ENCODE measurements around the gene RBBP8NL. TPM values are rescaled to one million over a fixed set of nuclear protein-coding genes. Genes with fewer than 3 reads are reported as not detected.

Gene RBBP8NL
- total RNA-seq, 1 donor from 2014 or later = not detected

- DNase-seq (ENCODE audit: extremely low spot score, unreplicated experiment) = no peak
- H3K4me3 Mint-ChIP-seq (ENCODE audit: unreplicated experiment) = no peak overlapping the region
- no peak overlapping the region for H3K27ac Mint-ChIP-seq (ENCODE audit: unreplicated experiment)
These were observed 43.1 kb upstream of the RBBP8NL start for GRCh38 chr20:62470459-62470858.

GRCh38 chr20:62470001-62470400, 42.7 kb upstream of the RBBP8NL start:
- Mint-ChIP-seq H3K27me3 (ENCODE audit: unreplicated experiment) (peaks cover 42% of the 10 kb centered on the region), H3K4me1 (ENCODE audit: unreplicated experiment) (peaks cover 2% of the 10 kb centered on the region), H3K4me3 (ENCODE audit: unreplicated experiment) (no peak overlapping the region), H3K36me3 (ENCODE audit: unreplicated experiment) (no peaks in the 10 kb centered on the region), H3K27ac (ENCODE audit: unreplicated experiment) (no peak overlapping the region), H3K9me3 (ENCODE audit: unreplicated experiment) (no peaks in the 10 kb centered on the region)
- TF ChIP-seq, protein P1, sequence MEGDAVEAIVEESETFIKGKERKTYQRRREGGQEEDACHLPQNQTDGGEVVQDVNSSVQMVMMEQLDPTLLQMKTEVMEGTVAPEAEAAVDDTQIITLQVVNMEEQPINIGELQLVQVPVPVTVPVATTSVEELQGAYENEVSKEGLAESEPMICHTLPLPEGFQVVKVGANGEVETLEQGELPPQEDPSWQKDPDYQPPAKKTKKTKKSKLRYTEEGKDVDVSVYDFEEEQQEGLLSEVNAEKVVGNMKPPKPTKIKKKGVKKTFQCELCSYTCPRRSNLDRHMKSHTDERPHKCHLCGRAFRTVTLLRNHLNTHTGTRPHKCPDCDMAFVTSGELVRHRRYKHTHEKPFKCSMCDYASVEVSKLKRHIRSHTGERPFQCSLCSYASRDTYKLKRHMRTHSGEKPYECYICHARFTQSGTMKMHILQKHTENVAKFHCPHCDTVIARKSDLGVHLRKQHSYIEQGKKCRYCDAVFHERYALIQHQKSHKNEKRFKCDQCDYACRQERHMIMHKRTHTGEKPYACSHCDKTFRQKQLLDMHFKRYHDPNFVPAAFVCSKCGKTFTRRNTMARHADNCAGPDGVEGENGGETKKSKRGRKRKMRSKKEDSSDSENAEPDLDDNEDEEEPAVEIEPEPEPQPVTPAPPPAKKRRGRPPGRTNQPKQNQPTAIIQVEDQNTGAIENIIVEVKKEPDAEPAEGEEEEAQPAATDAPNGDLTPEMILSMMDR (IDR thresholded peaks at IDR 0.05) = no peak
- DNase-seq (ENCODE audit: extremely low spot score, unreplicated experiment) = no peak

More at GRCh38 chr20:62470459-62470858, 43.1 kb upstream of the RBBP8NL start:
- TF ChIP-seq, protein P1 (IDR thresholded peaks at IDR 0.05) = no peak
- H3K9me3 Mint-ChIP-seq (ENCODE audit: unreplicated experiment) = no peaks in the 10 kb centered on the region
- H3K4me1 Mint-ChIP-seq (ENCODE audit: unreplicated experiment) = peaks cover 2% of the 10 kb centered on the region
- H3K27me3 Mint-ChIP-seq (ENCODE audit: unreplicated experiment) = peaks cover 42% of the 10 kb centered on the region
- H3K36me3 Mint-ChIP-seq (ENCODE audit: unreplicated experiment) = no peaks in the 10 kb centered on the region

DNA sequence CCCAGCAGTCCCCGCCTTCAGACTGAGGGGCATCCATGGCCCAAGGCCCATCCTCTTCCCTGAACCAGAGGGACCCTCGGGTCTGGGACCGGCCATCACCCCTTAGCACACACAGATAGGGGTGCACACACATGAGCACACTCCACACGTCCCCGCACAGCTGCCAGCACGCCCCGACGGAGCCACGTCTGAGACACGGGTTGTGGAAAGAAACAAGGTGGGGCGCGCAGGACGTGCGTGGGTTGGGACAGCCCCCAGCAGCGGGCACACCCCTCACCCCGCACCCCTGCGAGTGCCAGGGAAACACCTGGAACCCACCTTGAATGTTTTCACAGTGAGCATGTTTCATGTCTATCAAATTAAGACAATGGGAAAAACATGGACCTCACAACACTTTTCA, 42.0 kb upstream of the RBBP8NL start:
- peaks cover 39% of the 10 kb centered on the region for H3K27me3 Mint-ChIP-seq (ENCODE audit: unreplicated experiment)
- no peaks in the 10 kb centered on the region for H3K4me1 Mint-ChIP-seq (ENCODE audit: unreplicated experiment)
- TF ChIP-seq, protein P1 (IDR thresholded peaks at IDR 0.05) = no peak
- no peak overlapping the region for H3K27ac Mint-ChIP-seq (ENCODE audit: unreplicated experiment)
- no peaks in the 10 kb centered on the region for H3K9me3 Mint-ChIP-seq (ENCODE audit: unreplicated experiment)
- DNase-seq (ENCODE audit: extremely low spot score, unreplicated experiment) = no peak
- H3K4me3 Mint-ChIP-seq (ENCODE audit: unreplicated experiment) = no peak overlapping the region
- H3K36me3 Mint-ChIP-seq (ENCODE audit: unreplicated experiment) = no peaks in the 10 kb centered on the region

- Mint-ChIP-seq H3K27me3 (ENCODE audit: unreplicated experiment) (peaks cover 22% of the 10 kb centered on the region), H3K27ac (ENCODE audit: unreplicated experiment) (no peak overlapping the region), H3K4me3 (ENCODE audit: unreplicated experiment) (no peak overlapping the region), H3K9me3 (ENCODE audit: unreplicated experiment) (no peaks in the 10 kb centered on the region), H3K36me3 (ENCODE audit: unreplicated experiment) (no peaks in the 10 kb centered on the region), H3K4me1 (ENCODE audit: unreplicated experiment) (no peaks in the 10 kb centered on the region)
- DNase-seq (ENCODE audit: extremely low spot score, unreplicated experiment) = no peak
- TF ChIP-seq, protein P1 (IDR thresholded peaks at IDR 0.05) = no peak
These were observed 39.6 kb upstream of the RBBP8NL start for GRCh38 chr20:62466806-62467537.

DNA sequence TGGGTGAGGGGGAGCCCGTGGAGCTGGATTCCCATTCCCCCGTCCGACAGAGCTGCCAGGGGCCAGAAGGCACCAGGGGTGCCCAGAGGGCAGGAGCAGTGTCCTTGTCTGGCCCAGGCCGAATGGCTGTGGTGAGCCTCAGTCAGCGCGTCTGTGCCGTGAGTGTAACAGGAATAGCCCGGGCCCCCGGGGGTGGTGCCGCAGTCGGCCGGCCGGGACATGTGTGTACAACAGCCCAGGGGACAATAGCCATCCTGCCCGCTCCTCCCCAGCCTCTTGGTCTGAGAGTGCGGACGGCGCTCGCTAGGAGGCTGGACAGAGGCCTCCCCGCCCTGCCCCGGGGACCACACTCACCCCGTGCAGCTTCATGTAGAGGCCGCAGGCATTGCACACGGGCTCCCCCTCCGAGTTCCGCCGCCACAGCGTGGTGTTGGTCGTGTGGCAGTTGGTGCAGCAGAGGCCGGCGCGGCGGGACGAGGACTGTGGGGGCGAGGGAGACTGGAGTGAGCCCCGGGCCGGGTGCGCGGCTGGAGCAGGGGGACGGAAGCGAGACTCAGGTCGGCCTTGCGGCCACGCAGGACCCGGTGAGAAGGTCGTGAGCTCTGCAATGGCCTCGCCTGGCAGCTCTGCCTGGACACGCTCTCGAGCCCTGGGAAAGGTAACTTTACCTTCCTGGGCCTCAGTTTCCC, 38.9 kb upstream of the RBBP8NL start:
- Mint-ChIP-seq H3K4me1 (ENCODE audit: unreplicated experiment) (no peaks in the 10 kb centered on the region), H3K27ac (ENCODE audit: unreplicated experiment) (no peak overlapping the region), H3K4me3 (ENCODE audit: unreplicated experiment) (no peak overlapping the region), H3K9me3 (ENCODE audit: unreplicated experiment) (no peaks in the 10 kb centered on the region), H3K36me3 (ENCODE audit: unreplicated experiment) (no peaks in the 10 kb centered on the region), H3K27me3 (ENCODE audit: unreplicated experiment) (peaks cover 20% of the 10 kb centered on the region)
- TF ChIP-seq, protein P1 (IDR thresholded peaks at IDR 0.05) = no peak
- DNase-seq (ENCODE audit: extremely low spot score, unreplicated experiment) = no peak
